WTC11 (cell line): ENCODE data around the gene BORCS5. TPM values are rescaled to one million over a fixed set of nuclear protein-coding genes. Genes with fewer than 3 reads are reported as not detected.
A peak's percentile ranks its signal among the peaks of the same experiment; 100 is the strongest.

ENCODE experiments used
- ATAC-seq: fragments of 200-7000 bp; cut with Tn5 transposase; 2 replicates; pipeline ENCODE4 v1.10.0; 2021; ENCODE audit warnings: mild to moderate bottlenecking, moderate library complexity
- CTCF ChIA-PET: fragments of 300-600 bp; sonication (Branson Sonifier 250); formaldehyde crosslinking; loops from one replicate; lab custom pipeline; 2021; ENCODE audit warnings: antibody characterized with exemption; lab: Charles Lee
- POLR2A ChIA-PET: fragments of 350-600 bp; sonication (Branson Sonifier 250); formaldehyde crosslinking; loops from one replicate; lab custom pipeline; 2021; ENCODE audit warnings: antibody characterized with exemption; lab: Charles Lee
- DNase-seq: peaks from one replicate; pipeline ENCODE4 v3.0.0; 2021; ENCODE audit warnings: low spot score
- H3K27ac Mint-ChIP-seq: 2 replicates; pipeline ENCODE4 v1.8.0; 2021; ENCODE audit warnings: mixed read lengths
- H3K27me3 Mint-ChIP-seq: 2 replicates; pipeline ENCODE4 v1.8.0; 2021; ENCODE audit warnings: low read depth, mild to moderate bottlenecking, moderate library complexity, mixed read lengths
- H3K36me3 Mint-ChIP-seq: 2 replicates; pipeline ENCODE4 v1.8.0; 2021; ENCODE audit warnings: mixed read lengths
- H3K4me1 Mint-ChIP-seq: 2 replicates; pipeline ENCODE4 v1.8.0; 2022; ENCODE audit warnings: mixed read lengths
- H3K4me3 Mint-ChIP-seq: 2 replicates; pipeline ENCODE4 v1.8.0; 2021; ENCODE audit warnings: mild to moderate bottlenecking, moderate library complexity, mixed read lengths
- H3K9me3 Mint-ChIP-seq: 2 replicates; pipeline ENCODE4 v1.8.0; 2021; ENCODE audit warnings: mixed read lengths
- ATF2 ChIP-seq: sonication (generic); formaldehyde crosslinking; IDR thresholded peaks from 2 replicates; pipeline ENCODE4 v1.8.1; 2022; ENCODE audit warnings: low read depth, missing genetic modification reagents, borderline replicate concordance
- CBFB ChIP-seq: sonication (generic); formaldehyde crosslinking; IDR thresholded peaks from 2 replicates; pipeline ENCODE4 v1.8.1; 2022; ENCODE audit warnings: mild to moderate bottlenecking, low read depth, missing genetic modification reagents
- GTF2I ChIP-seq: fragments of 250-450 bp; sonication (Bioruptor Pico); conservative IDR thresholded peaks from 2 replicates; pipeline ENCODE4 v1.4.0; 2021; ENCODE audit warnings: mild to moderate bottlenecking
- HMGA2 ChIP-seq: fragments of 250-450 bp; sonication (Bioruptor Pico); IDR thresholded peaks from 2 replicates; pipeline ENCODE4 v1.4.0; 2021; ENCODE audit warnings: mild to moderate bottlenecking, moderate library complexity
- NFYB ChIP-seq: sonication (generic); formaldehyde crosslinking; conservative IDR thresholded peaks from 2 replicates; pipeline ENCODE4 v1.8.0; 2022; ENCODE audit warnings: low read depth, missing genetic modification reagents
- PRRX2 ChIP-seq: fragments of 250-450 bp; sonication (Bioruptor Pico); IDR thresholded peaks from 2 replicates; pipeline ENCODE4 v1.8.0; 2021; ENCODE audit warnings: mild to moderate bottlenecking
- SMAD4 ChIP-seq: sonication (generic); formaldehyde crosslinking; IDR thresholded peaks from 2 replicates; pipeline ENCODE4 v1.8.0; 2022; ENCODE audit warnings: mild to moderate bottlenecking, missing genetic modification reagents
- ZMAT4 ChIP-seq: fragments of 250-450 bp; sonication (Bioruptor Pico); IDR thresholded peaks from 2 replicates; pipeline ENCODE4 v1.9.0; 2021; ENCODE audit warnings: mild to moderate bottlenecking
- ZNF425 ChIP-seq: fragments of 250-450 bp; sonication (Bioruptor Pico); conservative IDR thresholded peaks from 2 replicates; pipeline ENCODE4 v1.9.0; 2021; ENCODE audit warnings: mild to moderate bottlenecking
- total RNA-seq: library from RNA; stranded (reverse); gene quantifications from 3 replicates; pipeline ENCODE4 v1.2.3, GENCODE V29; 2021
- TF ChIP-seq, protein P1 (sequence below): sonication (generic); formaldehyde crosslinking; IDR thresholded peaks from 2 replicates; pipeline ENCODE4 v1.8.1; 2023; ENCODE audit warnings: mild to moderate bottlenecking, missing genetic modification reagents, moderate library complexity
- TF ChIP-seq, protein P2 (sequence below): fragments of 250-450 bp; sonication (Bioruptor Pico); IDR thresholded peaks from 2 replicates; pipeline ENCODE4 v1.9.0; 2021; ENCODE audit warnings: mild to moderate bottlenecking
- TF ChIP-seq, protein P3 (sequence below): sonication (generic); formaldehyde crosslinking; IDR thresholded peaks from 2 replicates; pipeline ENCODE4 v1.8.1; 2022; ENCODE audit warnings: mild to moderate bottlenecking, moderate library complexity, missing genetic modification reagents
- TF ChIP-seq, protein P4 (sequence below): sonication (generic); formaldehyde crosslinking; IDR thresholded peaks from 2 replicates; pipeline ENCODE4 v1.8.0; 2023; ENCODE audit warnings: mild to moderate bottlenecking, missing genetic modification reagents
- TF ChIP-seq, protein P5 (sequence below): sonication (generic); formaldehyde crosslinking; IDR thresholded peaks from 2 replicates; pipeline ENCODE4 v1.8.1; 2023; ENCODE audit warnings: mild to moderate bottlenecking, moderate library complexity, missing genetic modification reagents

Gene BORCS5
- total RNA-seq, 1 experiment from 2014 or later: 16.4 TPM

DNA sequence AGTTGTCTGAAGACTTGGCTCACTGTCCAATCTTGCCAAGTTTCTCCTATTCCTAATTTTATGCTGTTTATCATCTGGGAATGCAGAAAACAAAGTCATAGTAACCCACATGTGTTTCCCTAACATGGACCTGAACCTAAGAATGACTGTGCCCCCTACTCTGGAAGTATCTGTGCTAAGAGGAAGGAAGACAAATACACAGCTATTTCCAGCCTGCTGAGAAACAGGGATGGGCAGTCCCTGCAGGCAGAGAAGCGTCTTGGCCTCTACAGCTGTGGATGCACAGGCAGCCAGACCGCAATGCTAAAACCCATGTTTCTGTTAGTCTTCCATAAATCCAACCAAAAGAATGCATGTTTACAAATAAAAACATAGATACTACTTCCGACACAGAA, 149.6 kb downstream of the BORCS5 start (continued):
- TF ChIP-seq ATF2 (CRISPR knock-in tag) (no peak), SMAD4 (CRISPR knock-in tag) (no peak)

- CTCF ChIA-PET: no interaction called here
Observed at GRCh38 chr12:12507121-12507520, 150.2 kb downstream of the BORCS5 start.

More at GRCh38 chr12:12507121-12507520, 150.2 kb downstream of the BORCS5 start:
- TF ChIP-seq, protein P1, sequence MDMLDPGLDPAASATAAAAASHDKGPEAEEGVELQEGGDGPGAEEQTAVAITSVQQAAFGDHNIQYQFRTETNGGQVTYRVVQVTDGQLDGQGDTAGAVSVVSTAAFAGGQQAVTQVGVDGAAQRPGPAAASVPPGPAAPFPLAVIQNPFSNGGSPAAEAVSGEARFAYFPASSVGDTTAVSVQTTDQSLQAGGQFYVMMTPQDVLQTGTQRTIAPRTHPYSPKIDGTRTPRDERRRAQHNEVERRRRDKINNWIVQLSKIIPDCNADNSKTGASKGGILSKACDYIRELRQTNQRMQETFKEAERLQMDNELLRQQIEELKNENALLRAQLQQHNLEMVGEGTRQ (CRISPR knock-in tag): no peak
- no peak for TF ChIP-seq HMGA2 (CRISPR knock-in tag)
- no peak for TF ChIP-seq NFYB (CRISPR knock-in tag)
- no peak for TF ChIP-seq CBFB (CRISPR knock-in tag)
- TF ChIP-seq ZNF425 (CRISPR knock-in tag): no peak
- no peak for TF ChIP-seq GTF2I (CRISPR knock-in tag)
- TF ChIP-seq, protein P2, sequence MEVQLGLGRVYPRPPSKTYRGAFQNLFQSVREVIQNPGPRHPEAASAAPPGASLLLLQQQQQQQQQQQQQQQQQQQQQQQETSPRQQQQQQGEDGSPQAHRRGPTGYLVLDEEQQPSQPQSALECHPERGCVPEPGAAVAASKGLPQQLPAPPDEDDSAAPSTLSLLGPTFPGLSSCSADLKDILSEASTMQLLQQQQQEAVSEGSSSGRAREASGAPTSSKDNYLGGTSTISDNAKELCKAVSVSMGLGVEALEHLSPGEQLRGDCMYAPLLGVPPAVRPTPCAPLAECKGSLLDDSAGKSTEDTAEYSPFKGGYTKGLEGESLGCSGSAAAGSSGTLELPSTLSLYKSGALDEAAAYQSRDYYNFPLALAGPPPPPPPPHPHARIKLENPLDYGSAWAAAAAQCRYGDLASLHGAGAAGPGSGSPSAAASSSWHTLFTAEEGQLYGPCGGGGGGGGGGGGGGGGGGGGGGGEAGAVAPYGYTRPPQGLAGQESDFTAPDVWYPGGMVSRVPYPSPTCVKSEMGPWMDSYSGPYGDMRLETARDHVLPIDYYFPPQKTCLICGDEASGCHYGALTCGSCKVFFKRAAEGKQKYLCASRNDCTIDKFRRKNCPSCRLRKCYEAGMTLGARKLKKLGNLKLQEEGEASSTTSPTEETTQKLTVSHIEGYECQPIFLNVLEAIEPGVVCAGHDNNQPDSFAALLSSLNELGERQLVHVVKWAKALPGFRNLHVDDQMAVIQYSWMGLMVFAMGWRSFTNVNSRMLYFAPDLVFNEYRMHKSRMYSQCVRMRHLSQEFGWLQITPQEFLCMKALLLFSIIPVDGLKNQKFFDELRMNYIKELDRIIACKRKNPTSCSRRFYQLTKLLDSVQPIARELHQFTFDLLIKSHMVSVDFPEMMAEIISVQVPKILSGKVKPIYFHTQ (CRISPR knock-in tag): no peak
- TF ChIP-seq, protein P3, sequence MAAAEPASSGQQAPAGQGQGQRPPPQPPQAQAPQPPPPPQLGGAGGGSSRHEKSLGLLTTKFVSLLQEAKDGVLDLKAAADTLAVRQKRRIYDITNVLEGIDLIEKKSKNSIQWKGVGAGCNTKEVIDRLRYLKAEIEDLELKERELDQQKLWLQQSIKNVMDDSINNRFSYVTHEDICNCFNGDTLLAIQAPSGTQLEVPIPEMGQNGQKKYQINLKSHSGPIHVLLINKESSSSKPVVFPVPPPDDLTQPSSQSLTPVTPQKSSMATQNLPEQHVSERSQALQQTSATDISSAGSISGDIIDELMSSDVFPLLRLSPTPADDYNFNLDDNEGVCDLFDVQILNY (CRISPR knock-in tag): no peak
- TF ChIP-seq PRRX2 (CRISPR knock-in tag): no peak
- TF ChIP-seq ZMAT4: no peak
- TF ChIP-seq, protein P4, sequence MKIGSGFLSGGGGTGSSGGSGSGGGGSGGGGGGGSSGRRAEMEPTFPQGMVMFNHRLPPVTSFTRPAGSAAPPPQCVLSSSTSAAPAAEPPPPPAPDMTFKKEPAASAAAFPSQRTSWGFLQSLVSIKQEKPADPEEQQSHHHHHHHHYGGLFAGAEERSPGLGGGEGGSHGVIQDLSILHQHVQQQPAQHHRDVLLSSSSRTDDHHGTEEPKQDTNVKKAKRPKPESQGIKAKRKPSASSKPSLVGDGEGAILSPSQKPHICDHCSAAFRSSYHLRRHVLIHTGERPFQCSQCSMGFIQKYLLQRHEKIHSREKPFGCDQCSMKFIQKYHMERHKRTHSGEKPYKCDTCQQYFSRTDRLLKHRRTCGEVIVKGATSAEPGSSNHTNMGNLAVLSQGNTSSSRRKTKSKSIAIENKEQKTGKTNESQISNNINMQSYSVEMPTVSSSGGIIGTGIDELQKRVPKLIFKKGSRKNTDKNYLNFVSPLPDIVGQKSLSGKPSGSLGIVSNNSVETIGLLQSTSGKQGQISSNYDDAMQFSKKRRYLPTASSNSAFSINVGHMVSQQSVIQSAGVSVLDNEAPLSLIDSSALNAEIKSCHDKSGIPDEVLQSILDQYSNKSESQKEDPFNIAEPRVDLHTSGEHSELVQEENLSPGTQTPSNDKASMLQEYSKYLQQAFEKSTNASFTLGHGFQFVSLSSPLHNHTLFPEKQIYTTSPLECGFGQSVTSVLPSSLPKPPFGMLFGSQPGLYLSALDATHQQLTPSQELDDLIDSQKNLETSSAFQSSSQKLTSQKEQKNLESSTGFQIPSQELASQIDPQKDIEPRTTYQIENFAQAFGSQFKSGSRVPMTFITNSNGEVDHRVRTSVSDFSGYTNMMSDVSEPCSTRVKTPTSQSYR (CRISPR knock-in tag): no peak
- TF ChIP-seq, protein P5, sequence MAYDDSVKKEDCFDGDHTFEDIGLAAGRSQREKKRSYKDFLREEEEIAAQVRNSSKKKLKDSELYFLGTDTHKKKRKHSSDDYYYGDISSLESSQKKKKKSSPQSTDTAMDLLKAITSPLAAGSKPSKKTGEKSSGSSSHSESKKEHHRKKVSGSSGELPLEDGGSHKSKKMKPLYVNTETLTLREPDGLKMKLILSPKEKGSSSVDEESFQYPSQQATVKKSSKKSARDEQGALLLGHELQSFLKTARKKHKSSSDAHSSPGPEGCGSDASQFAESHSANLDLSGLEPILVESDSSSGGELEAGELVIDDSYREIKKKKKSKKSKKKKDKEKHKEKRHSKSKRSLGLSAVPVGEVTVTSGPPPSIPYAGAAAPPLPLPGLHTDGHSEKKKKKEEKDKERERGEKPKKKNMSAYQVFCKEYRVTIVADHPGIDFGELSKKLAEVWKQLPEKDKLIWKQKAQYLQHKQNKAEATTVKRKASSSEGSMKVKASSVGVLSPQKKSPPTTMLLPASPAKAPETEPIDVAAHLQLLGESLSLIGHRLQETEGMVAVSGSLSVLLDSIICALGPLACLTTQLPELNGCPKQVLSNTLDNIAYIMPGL: no peak
- H3K36me3 Mint-ChIP-seq: 0 out of 2 replicates have a peak, but pooled peaks cover 4% of the 10 kb centered on the region
- POLR2A ChIA-PET: no interaction called here
- no peaks in the 10 kb centered on the region for H3K27me3 Mint-ChIP-seq
- peak overlapping the region; percentile 88; the same call in 1 of the 2 replicates for H3K27ac Mint-ChIP-seq
- ATAC-seq: no peak
- DNase-seq: no peak
- no peaks in the 10 kb centered on the region for H3K9me3 Mint-ChIP-seq
- H3K4me3 Mint-ChIP-seq: no peak overlapping the region
- peaks cover 72% of the 10 kb centered on the region for H3K4me1 Mint-ChIP-seq
